GM10266 (cell line): ENCODE measurements around the gene PKD1.
"Not testable (repeated sequence)": the region's sequence is repeated elsewhere in the genome, so short reads cannot be mapped to it uniquely, and the experiment has no call there.

Source experiments
- DNase-seq: peaks from one replicate; pipeline ENCODE4 v3.0.0; 2012; ENCODE audit errors: extremely low spot score
- CTCF ChIP-seq: IDR thresholded peaks from 2 replicates; pipeline ENCODE4 v1.5.1; 2012; ENCODE audit warnings: mild to moderate bottlenecking, low read depth; ENCODE audit not compliant: control insufficient read depth, insufficient read depth; ENCODE audit errors: missing control alignments

PKD1 gene

DNA sequence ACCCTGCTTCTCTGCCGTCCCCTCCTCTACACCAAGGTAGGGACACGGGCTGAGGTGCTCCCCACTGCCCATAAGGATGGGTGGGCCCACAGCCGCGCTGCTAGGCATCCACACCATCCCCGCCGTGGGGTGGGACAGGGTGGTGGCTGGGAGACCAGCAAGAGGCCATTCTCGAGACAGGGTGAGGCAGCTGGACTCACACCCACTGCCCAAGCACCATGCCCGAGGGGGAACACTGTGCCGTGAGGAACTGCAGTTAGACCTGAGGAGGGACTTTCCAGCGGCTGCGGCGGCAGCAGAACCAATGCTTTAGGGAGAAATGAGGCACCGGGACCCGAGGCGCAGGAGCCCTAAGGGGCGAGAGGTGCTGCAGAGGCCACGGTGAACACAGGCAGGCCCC is 13.3 kb downstream of the PKD1 start:
- DNase-seq, result no peak
- TF ChIP-seq CTCF, result no peak

GRCh38 chr16:2121853-2122252 is 13.8 kb downstream of the PKD1 start:
- TF ChIP-seq CTCF, result no peak
- no peak for DNase-seq

GRCh38 chr16:2121325-2121724 is 14.4 kb downstream of the PKD1 start:
- peak; percentile 40 for DNase-seq
- TF ChIP-seq CTCF, result peak; percentile 45

- not testable (repeated sequence) for DNase-seq
Measured at GRCh38 chr16:2117960-2118722, 17.6 kb downstream of the PKD1 start.

DNA sequence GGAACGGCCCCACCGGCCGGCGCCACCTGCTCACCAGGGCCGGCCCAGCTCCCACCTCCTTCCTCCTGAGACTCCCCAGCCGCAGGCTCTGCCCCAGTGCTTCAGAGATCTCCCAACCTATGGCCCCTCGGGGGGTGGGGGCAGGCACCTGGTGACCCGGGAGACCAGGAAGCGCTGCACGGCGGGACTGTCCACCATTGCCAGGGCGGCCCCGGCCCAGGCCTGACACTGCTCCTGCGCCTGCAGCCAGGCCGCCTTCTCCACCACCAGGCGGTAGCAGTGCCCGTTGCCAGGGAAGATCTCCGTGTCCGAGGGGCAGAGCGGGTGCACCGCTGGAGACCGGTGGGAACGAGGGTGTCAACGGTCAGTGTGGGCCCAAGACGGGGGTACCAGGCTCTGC is 18.4 kb downstream of the PKD1 start:
- not testable (repeated sequence) for DNase-seq

DNA sequence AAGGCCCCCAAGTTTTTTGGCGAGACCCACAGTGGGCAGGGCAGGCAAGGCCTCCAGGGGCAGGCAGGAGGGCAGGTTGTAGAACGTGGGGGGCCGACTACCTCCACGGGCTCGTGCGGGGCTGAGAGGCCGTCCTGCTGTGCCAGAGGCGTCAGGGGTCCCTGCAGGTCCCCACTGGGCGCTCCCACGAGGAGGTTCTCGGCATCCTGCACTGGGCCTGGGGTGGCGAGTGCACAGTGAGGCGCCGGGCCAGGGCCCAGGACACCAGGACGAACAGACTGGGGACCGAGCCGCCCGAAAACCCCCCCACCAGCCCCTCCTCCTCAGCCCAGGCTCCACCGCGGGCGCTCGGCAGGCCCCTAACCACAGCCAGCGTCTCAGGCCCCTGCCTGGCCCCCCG is 19.3 kb downstream of the PKD1 start:
- DNase-seq, result not testable (repeated sequence)

- no peak for TF ChIP-seq CTCF
- no peak for DNase-seq
Measured at GRCh38 chr16:2115591-2115973, 20.1 kb downstream of the PKD1 start.

DNA sequence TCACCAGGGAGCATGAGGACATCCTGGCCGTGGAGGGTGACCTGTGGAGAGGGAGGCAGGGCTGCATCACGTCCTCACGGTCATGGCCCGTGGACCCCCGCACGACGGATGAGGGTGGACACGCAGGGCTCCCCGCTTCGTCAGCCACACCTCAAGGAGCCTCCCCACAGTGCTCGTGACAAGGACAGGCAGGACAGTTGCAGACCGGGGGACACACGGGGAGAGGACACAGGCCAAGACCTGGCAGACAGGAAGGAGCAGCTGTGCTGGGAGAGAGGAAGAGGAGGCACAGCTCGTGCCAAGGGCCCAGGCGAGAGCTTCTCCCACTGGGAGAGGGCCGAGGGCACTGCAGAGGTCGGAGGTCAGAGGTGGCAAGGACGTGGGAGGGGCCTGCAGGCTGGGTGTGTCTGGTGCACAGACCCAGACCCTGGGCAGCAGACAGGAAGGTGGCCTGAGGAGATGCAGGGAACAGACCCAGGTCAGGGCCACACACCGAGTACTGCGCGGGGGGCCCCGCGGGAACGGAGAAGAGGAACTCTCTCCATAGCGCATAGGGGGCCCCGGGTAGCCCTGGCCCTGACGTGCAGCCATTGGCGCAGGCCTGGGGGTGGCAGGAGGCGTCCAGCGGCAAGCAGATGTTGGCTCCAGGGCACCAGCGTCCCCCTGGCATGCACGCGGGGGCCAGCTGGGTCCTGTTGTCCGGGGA is 20.7 kb downstream of the PKD1 start:
- not testable (repeated sequence) for DNase-seq

DNA sequence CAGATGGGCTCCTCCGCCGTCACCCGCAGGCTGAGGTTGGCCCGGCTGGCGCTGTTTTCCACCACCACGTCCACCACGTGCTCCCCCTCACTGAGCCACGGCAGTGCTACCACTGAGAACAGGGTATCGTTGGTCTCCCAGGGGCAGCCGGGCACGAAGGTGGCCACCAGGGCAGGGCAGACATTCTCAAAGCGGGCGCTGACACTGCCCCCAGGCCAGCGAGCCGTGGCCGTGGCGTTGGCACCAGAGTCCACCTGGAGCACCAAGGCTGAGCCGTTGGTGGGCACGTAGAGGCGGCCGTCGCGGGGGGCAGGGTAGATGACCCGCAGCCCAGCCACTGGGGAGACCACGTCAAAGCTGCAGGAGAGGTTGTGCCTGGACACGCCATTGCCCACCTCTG is 21.5 kb downstream of the PKD1 start:
- not testable (repeated sequence) for DNase-seq

DNA sequence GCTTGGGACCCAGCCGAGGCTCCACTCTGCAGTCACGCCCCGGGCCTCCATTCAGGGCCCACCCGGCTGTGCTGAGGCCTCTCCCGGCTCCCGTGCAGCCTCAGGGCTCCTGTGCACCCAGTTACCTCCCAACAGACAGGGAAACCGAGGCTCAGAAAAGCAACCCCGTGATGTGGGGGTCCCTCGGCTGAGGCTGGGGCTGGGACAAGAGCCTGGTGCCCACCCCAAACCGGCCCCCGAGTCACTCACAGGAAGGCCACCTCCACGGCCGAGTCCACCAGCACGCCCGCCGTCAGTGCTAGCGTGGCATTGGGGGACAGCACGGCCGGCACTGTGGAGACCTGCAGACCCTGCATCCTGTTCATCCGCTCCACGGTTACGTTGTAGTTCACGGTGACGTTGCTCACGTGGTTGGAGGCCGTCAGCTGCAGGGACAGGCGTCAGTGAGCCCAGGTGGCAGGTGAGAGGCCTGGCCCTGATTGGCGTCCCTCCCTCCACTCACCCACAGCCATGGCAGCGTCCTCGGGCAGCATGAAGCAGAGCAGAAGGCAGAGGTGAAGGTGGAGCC is 23.1 kb downstream of the PKD1 start:
- DNase-seq, result not testable (repeated sequence)

DNA sequence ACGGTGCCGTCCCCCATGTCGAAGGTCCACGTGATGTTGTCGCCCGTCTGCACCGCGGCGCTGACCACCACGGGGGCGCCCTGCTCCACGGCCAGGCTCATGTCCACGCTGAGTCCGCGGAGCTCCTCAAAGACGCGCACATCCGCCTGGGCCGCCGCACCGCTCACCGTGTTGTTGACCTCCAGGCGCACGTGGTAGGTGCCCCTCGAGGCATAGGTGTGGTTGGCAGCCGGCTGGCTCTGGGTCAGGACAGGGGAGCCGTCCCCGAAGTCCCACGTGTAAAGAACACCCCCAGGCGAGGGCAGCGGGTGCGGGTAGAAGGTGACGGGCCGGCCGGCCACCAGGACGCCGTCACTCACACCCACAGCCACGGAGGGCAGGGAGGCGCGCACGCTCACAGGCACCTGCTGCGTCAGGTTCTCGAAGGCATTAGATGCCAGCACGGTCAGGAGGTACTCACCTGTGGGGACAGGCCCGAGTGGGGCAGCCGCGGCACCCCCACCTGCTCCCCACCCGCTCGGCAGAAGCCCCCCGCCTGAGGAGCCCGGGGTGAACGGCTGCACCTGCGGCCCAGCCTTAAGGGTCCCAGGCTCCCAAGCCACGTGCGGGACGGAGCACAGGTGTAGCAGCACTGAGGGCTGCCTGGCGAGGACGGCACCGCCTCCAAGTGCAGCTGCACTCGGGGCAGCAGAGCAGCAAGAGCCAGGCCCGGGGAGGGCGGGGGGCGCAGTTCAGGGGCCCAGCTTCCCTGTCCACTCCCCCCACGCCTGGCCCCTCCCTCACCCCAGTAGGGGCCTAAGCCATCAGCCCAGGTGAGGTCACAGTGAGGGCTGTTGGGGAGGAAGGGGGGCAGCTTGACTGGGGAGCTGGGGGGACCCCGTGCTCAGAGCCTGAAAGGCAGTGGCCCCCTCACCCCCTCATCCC is 24.0 kb downstream of the PKD1 start:
- not testable (repeated sequence) for DNase-seq

DNA sequence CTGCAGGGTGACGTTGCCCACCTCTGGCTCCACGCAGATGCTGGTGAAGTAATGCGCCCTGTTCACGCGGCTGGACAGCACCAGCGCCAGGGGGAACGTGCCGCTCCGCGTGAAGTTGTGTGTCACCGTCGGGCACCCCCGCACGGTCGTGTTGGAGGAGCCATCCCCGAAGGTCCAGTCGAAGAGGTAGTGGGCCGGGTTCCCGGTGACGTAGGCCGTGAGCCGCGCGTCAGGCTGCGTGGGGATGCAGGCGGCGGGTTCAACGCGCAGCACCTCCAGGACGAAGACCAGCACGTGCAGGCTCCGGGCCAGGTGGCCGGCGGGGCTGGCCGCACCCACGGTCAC is 24.7 kb downstream of the PKD1 start:
- not testable (repeated sequence) for DNase-seq

- not testable (repeated sequence) for DNase-seq
Measured at GRCh38 chr16:2110332-2111008, 25.2 kb downstream of the PKD1 start.

GRCh38 chr16:2109872-2110271 is 25.8 kb downstream of the PKD1 start:
- DNase-seq, result not testable (repeated sequence)
